Osteocyte (in vitro differentiated cells): ENCODE results near the gene PCP2. TPM values are rescaled to one million over a fixed set of nuclear protein-coding genes. Genes with fewer than 3 reads are reported as not detected.

Source experiments
- DNase-seq: peaks from one replicate; pipeline ENCODE4 v3.0.0; 2021; ENCODE audit warnings: mixed read lengths; ENCODE audit not compliant: unreplicated experiment; ENCODE audit errors: extremely low spot score
- H3K27ac Mint-ChIP-seq: one replicate; pipeline ENCODE4 v1.8.0; 2021; ENCODE audit warnings: mild to moderate bottlenecking, mixed read lengths; ENCODE audit not compliant: unreplicated experiment
- H3K27me3 Mint-ChIP-seq: one replicate; pipeline ENCODE4 v1.8.0; 2021; ENCODE audit warnings: mixed read lengths; ENCODE audit not compliant: unreplicated experiment
- H3K36me3 Mint-ChIP-seq: one replicate; pipeline ENCODE4 v1.8.0; 2021; ENCODE audit warnings: mixed read lengths; ENCODE audit not compliant: unreplicated experiment
- H3K4me1 Mint-ChIP-seq: one replicate; pipeline ENCODE4 v1.8.0; 2021; ENCODE audit warnings: mixed read lengths; ENCODE audit not compliant: unreplicated experiment
- H3K4me3 Mint-ChIP-seq: one replicate; pipeline ENCODE4 v1.8.0; 2021; ENCODE audit warnings: mild to moderate bottlenecking, moderate library complexity, mixed read lengths; ENCODE audit not compliant: unreplicated experiment
- H3K9me3 Mint-ChIP-seq: one replicate; pipeline ENCODE4 v1.8.0; 2021; ENCODE audit warnings: mixed read lengths; ENCODE audit not compliant: unreplicated experiment
- total RNA-seq: library from RNA; stranded (reverse); gene quantifications from 2 replicates; pipeline ENCODE4 v1.2.1, GENCODE V29; 2021
- TF ChIP-seq, protein P1 (sequence below): fragments of 200-600 bp; sonication (generic); IDR thresholded peaks from 2 replicates; pipeline ENCODE4 v1.5.0; 2021; ENCODE audit warnings: antibody characterized with exemption, mild to moderate bottlenecking, moderate library complexity

PCP2 gene
- total RNA-seq, 1 donor from 2014 or later, result not detected

DNA sequence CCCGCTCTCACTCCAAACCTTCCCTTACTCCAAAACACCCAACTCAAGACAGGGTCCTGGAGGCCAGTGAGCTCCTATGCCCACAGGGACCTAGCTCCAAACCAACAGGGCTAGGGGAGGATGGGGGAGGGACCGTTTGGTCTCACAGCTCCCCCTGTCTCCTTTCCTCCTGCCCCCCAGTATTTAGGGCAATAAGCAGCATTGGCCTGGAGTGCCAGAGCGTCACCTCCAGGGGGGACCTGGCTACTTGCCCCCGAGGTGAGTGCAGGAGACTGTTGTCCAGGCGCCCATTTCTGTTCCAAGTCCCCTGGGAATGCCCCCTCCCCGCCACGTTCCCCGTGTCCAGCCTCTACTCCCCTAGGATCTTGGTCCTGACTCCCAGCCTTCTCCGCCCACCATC is 36.1 kb upstream of the PCP2 start:
- Mint-ChIP-seq H3K36me3 (no peaks in the 10 kb centered on the region), H3K4me3 (no peak overlapping the region), H3K9me3 (no peaks in the 10 kb centered on the region), H3K27ac (no peak overlapping the region), H3K4me1 (peaks cover 8% of the 10 kb centered on the region), H3K27me3 (peaks cover 20% of the 10 kb centered on the region)
- TF ChIP-seq, protein P1, sequence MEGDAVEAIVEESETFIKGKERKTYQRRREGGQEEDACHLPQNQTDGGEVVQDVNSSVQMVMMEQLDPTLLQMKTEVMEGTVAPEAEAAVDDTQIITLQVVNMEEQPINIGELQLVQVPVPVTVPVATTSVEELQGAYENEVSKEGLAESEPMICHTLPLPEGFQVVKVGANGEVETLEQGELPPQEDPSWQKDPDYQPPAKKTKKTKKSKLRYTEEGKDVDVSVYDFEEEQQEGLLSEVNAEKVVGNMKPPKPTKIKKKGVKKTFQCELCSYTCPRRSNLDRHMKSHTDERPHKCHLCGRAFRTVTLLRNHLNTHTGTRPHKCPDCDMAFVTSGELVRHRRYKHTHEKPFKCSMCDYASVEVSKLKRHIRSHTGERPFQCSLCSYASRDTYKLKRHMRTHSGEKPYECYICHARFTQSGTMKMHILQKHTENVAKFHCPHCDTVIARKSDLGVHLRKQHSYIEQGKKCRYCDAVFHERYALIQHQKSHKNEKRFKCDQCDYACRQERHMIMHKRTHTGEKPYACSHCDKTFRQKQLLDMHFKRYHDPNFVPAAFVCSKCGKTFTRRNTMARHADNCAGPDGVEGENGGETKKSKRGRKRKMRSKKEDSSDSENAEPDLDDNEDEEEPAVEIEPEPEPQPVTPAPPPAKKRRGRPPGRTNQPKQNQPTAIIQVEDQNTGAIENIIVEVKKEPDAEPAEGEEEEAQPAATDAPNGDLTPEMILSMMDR, result no peak
- DNase-seq, result no peak

GRCh38 chr19:7668842-7669241 is 35.3 kb upstream of the PCP2 start, which contains the start of gene RETN:
Gene RETN (plus strand): TSS chr19:7669049. CDS start chr19:7669327, 278 bp downstream.
- Mint-ChIP-seq H3K4me3 (no peak within 1 kb of the TSS), H3K9me3 (no peaks in the 10 kb centered on the region), H3K27me3 (peaks cover 20% of the 10 kb centered on the region), H3K4me1 (peaks cover 8% of the 10 kb centered on the region), H3K36me3 (no peaks in the 10 kb centered on the region), H3K27ac (no peak within 1 kb of the TSS)
- DNase-seq, result no peak
- TF ChIP-seq, protein P1, result no peak

GRCh38 chr19:7665076-7665475 is 31.6 kb upstream of the PCP2 start:
- Mint-ChIP-seq H3K36me3 (no peaks in the 10 kb centered on the region), H3K27me3 (peaks cover 10% of the 10 kb centered on the region), H3K4me1 (peaks cover 2% of the 10 kb centered on the region), H3K27ac (no peak overlapping the region), H3K9me3 (no peaks in the 10 kb centered on the region), H3K4me3 (no peak overlapping the region)
- DNase-seq, result no peak
- TF ChIP-seq, protein P1, result no peak

GRCh38 chr19:7663706-7664105 is 30.2 kb upstream of the PCP2 start:
- peaks cover 2% of the 10 kb centered on the region for H3K4me1 Mint-ChIP-seq
- TF ChIP-seq, protein P1, result no peak
- DNase-seq, result no peak
- peaks cover 9% of the 10 kb centered on the region for H3K27me3 Mint-ChIP-seq
- no peaks in the 10 kb centered on the region for H3K9me3 Mint-ChIP-seq
- H3K27ac Mint-ChIP-seq, result no peak overlapping the region
- no peaks in the 10 kb centered on the region for H3K36me3 Mint-ChIP-seq
- no peak overlapping the region for H3K4me3 Mint-ChIP-seq

GRCh38 chr19:7662657-7663056 is 29.1 kb upstream of the PCP2 start:
- Mint-ChIP-seq H3K4me1 (peaks cover 2% of the 10 kb centered on the region), H3K36me3 (no peaks in the 10 kb centered on the region), H3K4me3 (no peak overlapping the region), H3K27ac (no peak overlapping the region), H3K9me3 (no peaks in the 10 kb centered on the region), H3K27me3 (peaks cover 14% of the 10 kb centered on the region)
- no peak for DNase-seq
- TF ChIP-seq, protein P1, result no peak
